Gastroesophageal sphincter (tissue), 4 donors: ENCODE results near the gene GALNTL6. TPM values are rescaled to one million over a fixed set of nuclear protein-coding genes. Genes with fewer than 3 reads are reported as not detected.
"Not testable (repeated sequence)": the region's sequence is repeated elsewhere in the genome, so short reads cannot be mapped to it uniquely, and the experiment has no call there.

Source experiments
- ATAC-seq: fragments of 150-250 bp; one replicate; pipeline ENCODE4 v1.9.1; 2016; ENCODE audit warnings: mild to moderate bottlenecking, moderate library complexity
- H3K27ac ChIP-seq, 4 donors: fragments of 200-600 bp; sonication (generic) in 3 of 4; 1 replicate in 3 of 4; 2 replicates in 1 of 4; pipeline ENCODE4 v1.5.1; 2016 to 2019
- H3K27me3 ChIP-seq: fragments of 200-600 bp; sonication (generic); one replicate; pipeline ENCODE4 v1.5.1; 2019
- H3K36me3 ChIP-seq, 2 donors: fragments of 200-600 bp; sonication (generic); one replicate each; pipeline ENCODE4 v1.5.1; 2019; ENCODE audit warnings: control low read depth in 1 of 2
- H3K4me1 ChIP-seq, 3 donors: fragments of 200-600 bp; sonication (generic); 1 replicate in 2 of 3; 2 replicates in 1 of 3; pipeline ENCODE4 v1.5.1; 2016 to 2019; ENCODE audit warnings: control low read depth in 2 of 3
- H3K4me3 ChIP-seq, 2 donors: fragments of 200-600 bp; sonication (generic); one replicate each; pipeline ENCODE4 v1.5.1; 2019; ENCODE audit warnings: mild to moderate bottlenecking in 1 of 2, moderate library complexity in 1 of 2
- H3K9me3 ChIP-seq, 3 donors: fragments of 200-600 bp; sonication (generic); one replicate each; pipeline ENCODE4 v1.5.1; 2017 to 2019; ENCODE audit warnings: control low read depth in 2 of 3
- EP300 ChIP-seq: sonication (generic); formaldehyde crosslinking; IDR thresholded peaks from one replicate; pipeline ENCODE4 v1.6.1; 2017; ENCODE audit warnings: antibody characterized with exemption, mild to moderate bottlenecking
- POLR2A ChIP-seq, 2 donors: fragments of 450-650 bp; IDR thresholded peaks; one replicate each; pipeline ENCODE4 v1.6.1; 2017; ENCODE audit warnings: antibody characterized with exemption in 2 of 2, mild to moderate bottlenecking in 2 of 2, moderate library complexity in 1 of 2
- POLR2AphosphoS5 ChIP-seq: sonication (generic); formaldehyde crosslinking; IDR thresholded peaks from one replicate; pipeline ENCODE4 v1.6.1; 2017; ENCODE audit warnings: antibody characterized with exemption
- WGBS, 2 donors: methylation state at CpG; one replicate each; pipeline ENCODE4 v1.1.5; 2018; ENCODE audit warnings: low coverage in 1 of 2; 5-methylcytosine and 5-hydroxymethylcytosine counted together
- total RNA-seq, 4 donors: library from RNA; depleted of rRNA; stranded (reverse); fragments of >200 nt; gene quantifications; one replicate each; pipeline ENCODE4 v1.1.0, GENCODE V29; 2016
- TF ChIP-seq, protein P1 (sequence below), 4 experiments: fragments of 200-600 bp in 2 of 4; fragments of 450-650 bp in 2 of 4; sonication (generic) in 1 of 4; IDR thresholded peaks; one replicate each; pipeline ENCODE4 v1.5.1; 2017 to 2019; ENCODE audit warnings: antibody characterized with exemption in 4 of 4, mild to moderate bottlenecking in 2 of 4, moderate library complexity in 2 of 4

Gene GALNTL6
- total RNA-seq, 4 donors from 2014 or later, result not detected

DNA sequence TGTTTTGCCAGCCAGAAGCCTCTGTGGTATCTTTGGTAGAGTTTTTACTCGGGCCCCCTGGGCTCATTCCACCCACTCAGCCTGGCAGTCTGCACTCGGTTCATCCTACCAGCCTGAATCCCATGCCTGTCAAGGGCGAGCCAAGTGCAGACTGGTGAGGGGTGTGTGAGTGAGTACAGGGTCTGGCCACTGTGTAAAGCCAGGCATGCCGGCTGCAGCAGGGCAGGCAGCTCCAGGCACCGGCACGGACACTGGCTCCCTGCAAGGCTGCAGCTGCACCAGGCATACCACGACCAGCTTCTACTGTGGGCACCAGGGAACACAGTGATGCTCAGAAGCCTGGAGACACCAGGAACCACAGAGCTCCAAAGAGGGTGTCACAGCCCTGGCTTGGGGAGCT lies 1161.4 kb downstream of the GALNTL6 start:
- Histone ChIP-seq H3K4me1 (no peaks in the 10 kb centered on the region), H3K36me3 (no peaks in the 10 kb centered on the region), H3K27ac (no peak overlapping the region), H3K4me3 (no peak overlapping the region), H3K27me3 (no peaks in the 10 kb centered on the region), H3K9me3 (peaks cover 0 to 8% (median 0%) of the 10 kb centered on the region in 3 donors)
- 75 to 100% methylated on average over 1 to 2 of the region's 7 CpGs for WGBS, 2 donors
- ATAC-seq, result peak; percentile 16
- TF ChIP-seq, protein P1, sequence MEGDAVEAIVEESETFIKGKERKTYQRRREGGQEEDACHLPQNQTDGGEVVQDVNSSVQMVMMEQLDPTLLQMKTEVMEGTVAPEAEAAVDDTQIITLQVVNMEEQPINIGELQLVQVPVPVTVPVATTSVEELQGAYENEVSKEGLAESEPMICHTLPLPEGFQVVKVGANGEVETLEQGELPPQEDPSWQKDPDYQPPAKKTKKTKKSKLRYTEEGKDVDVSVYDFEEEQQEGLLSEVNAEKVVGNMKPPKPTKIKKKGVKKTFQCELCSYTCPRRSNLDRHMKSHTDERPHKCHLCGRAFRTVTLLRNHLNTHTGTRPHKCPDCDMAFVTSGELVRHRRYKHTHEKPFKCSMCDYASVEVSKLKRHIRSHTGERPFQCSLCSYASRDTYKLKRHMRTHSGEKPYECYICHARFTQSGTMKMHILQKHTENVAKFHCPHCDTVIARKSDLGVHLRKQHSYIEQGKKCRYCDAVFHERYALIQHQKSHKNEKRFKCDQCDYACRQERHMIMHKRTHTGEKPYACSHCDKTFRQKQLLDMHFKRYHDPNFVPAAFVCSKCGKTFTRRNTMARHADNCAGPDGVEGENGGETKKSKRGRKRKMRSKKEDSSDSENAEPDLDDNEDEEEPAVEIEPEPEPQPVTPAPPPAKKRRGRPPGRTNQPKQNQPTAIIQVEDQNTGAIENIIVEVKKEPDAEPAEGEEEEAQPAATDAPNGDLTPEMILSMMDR (IDR thresholded peaks at IDR 0.05), result no peak
- TF ChIP-seq POLR2AphosphoS5 (no peak), EP300 (no peak), POLR2A (IDR thresholded peaks at IDR 0.05) (no peak)

DNA sequence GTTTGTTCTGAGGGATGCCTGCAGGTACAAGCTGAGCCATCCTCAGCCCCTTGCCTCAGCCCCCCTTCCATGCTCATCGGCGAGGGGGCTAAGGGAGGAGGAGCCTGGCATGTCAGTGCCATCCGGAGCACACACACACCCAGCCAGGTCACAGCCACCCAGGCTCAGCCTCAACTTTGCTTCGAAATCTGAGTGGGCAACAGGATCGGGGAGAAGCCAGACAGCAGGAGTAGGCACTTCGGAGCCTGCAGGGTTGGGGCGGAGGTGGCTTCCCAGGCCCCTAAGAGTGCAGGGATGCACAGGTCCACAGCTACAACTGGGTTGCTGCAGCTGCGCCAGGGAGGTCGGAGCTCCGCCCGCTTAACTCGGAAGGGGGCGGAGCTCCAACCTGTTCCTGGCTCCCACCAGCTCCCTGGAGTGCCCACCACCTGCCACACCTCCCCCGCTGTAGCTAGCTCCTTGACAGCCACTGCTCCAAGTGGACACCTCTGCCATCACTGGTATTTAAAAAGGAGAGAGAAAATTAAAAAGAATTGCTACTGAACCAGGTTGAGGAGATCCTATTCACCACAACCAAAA lies 1162.5 kb downstream of the GALNTL6 start:
- Histone ChIP-seq H3K4me1 (no peaks in the 10 kb centered on the region), H3K27ac (no peak overlapping the region), H3K4me3 (no peak overlapping the region), H3K36me3 (no peaks in the 10 kb centered on the region), H3K9me3 (no peaks in the 10 kb centered on the region), H3K27me3 (no peaks in the 10 kb centered on the region)
- TF ChIP-seq EP300 (no peak), POLR2A (IDR thresholded peaks at IDR 0.05) (no peak), POLR2AphosphoS5 (no peak)
- TF ChIP-seq, protein P1 (IDR thresholded peaks at IDR 0.05), result no peak
- peak; percentile 28 for ATAC-seq
- 96% methylated on average over 8 of the region's 14 CpGs; no CpG with 5 or more reads in 1 of the 2 donors for WGBS, 2 donors

DNA sequence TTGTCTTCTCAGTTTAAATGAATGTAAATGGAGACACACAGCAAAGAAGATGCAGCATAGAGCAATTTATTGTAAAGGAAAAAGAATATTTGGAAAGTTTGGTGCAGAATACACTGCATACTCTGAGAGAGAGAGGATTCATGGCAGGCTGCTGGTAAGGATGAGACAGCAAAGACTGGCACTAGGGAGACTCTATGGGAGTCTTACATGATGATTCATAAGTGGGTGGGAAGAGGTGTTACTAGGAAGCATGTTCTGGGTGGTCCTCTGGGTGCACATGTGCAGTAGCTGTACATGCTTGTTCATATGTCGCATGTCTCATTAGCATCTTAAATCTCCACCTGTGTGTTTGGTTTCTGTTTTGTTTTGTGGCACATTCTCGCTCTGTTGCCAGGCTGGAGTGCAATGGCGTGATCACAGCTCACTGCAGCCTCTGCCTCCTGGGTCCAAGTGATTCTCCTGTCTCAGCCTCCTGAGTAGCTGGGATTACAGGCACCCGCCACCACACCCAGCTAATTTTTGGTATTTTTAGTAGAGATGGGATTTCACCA lies 1164.4 kb downstream of the GALNTL6 start:
- 90 to 100% methylated on average over 1 to 3 of the region's 4 CpGs for WGBS, 2 donors
- not testable (repeated sequence) for ATAC-seq, H3K27ac ChIP-seq, H3K4me1 ChIP-seq, H3K36me3 ChIP-seq, H3K9me3 ChIP-seq, H3K27me3 ChIP-seq, H3K4me3 ChIP-seq

DNA sequence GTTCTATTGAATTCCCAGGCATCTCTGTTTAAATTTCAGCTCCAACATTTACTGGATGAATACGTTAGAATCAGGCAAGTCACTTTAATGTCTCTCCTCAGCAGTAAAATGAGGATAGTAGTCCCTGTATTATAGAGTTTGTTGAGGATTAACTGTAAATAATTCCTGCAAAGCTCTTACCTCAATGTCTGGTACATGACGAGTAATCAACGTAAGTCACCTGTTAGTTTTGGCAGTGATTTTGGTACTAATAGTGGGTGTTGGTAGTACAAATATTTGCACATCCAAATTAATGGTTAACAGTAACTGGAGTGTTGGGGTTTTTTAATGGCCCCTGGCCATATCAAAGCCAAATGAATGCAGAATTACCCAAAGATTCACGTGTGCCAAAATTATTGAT lies 1165.6 kb downstream of the GALNTL6 start:
- ATAC-seq, result no peak
- no peak overlapping the region for H3K27ac ChIP-seq
- H3K4me3 ChIP-seq, result no peak overlapping the region
- peaks cover 0 to 5% (median 0%) of the 10 kb centered on the region in 3 donors for H3K9me3 ChIP-seq
- no peaks in the 10 kb centered on the region for H3K27me3 ChIP-seq
- H3K36me3 ChIP-seq, result no peaks in the 10 kb centered on the region
- 72 to 75% methylated on average over 4 of the region's 4 CpGs for WGBS, 2 donors
- H3K4me1 ChIP-seq, result no peaks in the 10 kb centered on the region
- TF ChIP-seq, protein P1 (IDR thresholded peaks at IDR 0.05), result no peak
- no peak for TF ChIP-seq EP300

DNA sequence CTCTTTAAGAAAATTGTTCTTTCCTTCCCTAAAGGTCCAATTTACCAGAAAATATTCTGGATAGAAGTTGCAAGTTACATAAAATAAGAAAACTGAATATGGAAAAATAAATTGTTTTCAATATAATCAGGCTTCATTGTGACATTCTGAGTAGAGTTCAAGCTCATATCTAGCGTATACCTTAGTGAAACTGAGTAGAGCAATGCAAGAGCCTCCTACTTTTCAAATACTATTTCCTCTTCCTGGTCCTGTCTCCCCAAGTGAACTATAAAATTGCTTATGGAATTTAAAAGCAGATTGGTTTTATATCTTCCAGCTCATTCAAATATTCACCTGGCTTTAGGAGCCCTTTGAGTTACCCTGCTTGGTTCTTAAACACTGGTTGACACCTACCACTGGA lies 1166.1 kb downstream of the GALNTL6 start:
- H3K9me3 ChIP-seq, result peaks cover 0 to 5% (median 0%) of the 10 kb centered on the region in 3 donors
- TF ChIP-seq EP300 (no peak), POLR2A (IDR thresholded peaks at IDR 0.05) (no peak), POLR2AphosphoS5 (no peak)
- TF ChIP-seq, protein P1 (IDR thresholded peaks at IDR 0.05), result no peak
- no peaks in the 10 kb centered on the region for H3K27me3 ChIP-seq
- H3K4me1 ChIP-seq, result no peaks in the 10 kb centered on the region
- no peak overlapping the region for H3K4me3 ChIP-seq
- no peak for ATAC-seq
- no peak overlapping the region for H3K27ac ChIP-seq
- WGBS, 2 donors, result 85 to 100% methylated on average over 1 of the region's 1 CpG
- H3K36me3 ChIP-seq, result no peaks in the 10 kb centered on the region
